PC-9 (cell line): ENCODE results near the gene EIF2B5. TPM values are rescaled to one million over a fixed set of nuclear protein-coding genes. Genes with fewer than 3 reads are reported as not detected.

Experiments used
- BruUV-seq: library from RNA; stranded (reverse); fragments of 400-500 nt; replicated peaks from 2 replicates; lab custom pipeline; 2021; lab: Mats Ljungman, UMichigan
- CTCF ChIA-PET: fragments of 300-600 bp; sonication (Branson Sonifier 250); formaldehyde crosslinking; loops from one replicate; lab custom pipeline; 2022; ENCODE audit warnings: antibody characterized with exemption; lab: Charles Lee
- POLR2A ChIA-PET: fragments of 300-600 bp; sonication (Branson Sonifier 250); formaldehyde crosslinking; loops from one replicate; lab custom pipeline; 2022; ENCODE audit warnings: antibody characterized with exemption; ENCODE audit not compliant: unreplicated experiment; lab: Charles Lee
- DNase-seq, 2 experiments: peaks; one replicate each; pipeline versions ENCODE4 v3.0.0 to v3.0.0-alpha.2; 2015 to 2022; ENCODE audit warnings: mixed read lengths in 1 of 2
- H2AFZ ChIP-seq: fragments of 200-600 bp; sonication (generic); 2 replicates; pipeline ENCODE4 v1.8.1; 2017; ENCODE audit warnings: antibody characterized with exemption
- H3F3A ChIP-seq: fragments of 200-600 bp; sonication (generic); 2 replicates; pipeline ENCODE4 v1.8.1; 2017; ENCODE audit warnings: antibody characterized with exemption, mild to moderate bottlenecking, low read depth; ENCODE audit not compliant: insufficient read depth
- H3K27ac ChIP-seq: fragments of 200-600 bp; sonication (generic); 2 replicates; pipeline ENCODE4 v1.6.1; 2016; ENCODE audit warnings: mixed run types
- H3K27me3 ChIP-seq: fragments of 200-600 bp; sonication (generic); 2 replicates; pipeline ENCODE4 v1.6.1; 2016; ENCODE audit warnings: low read depth, mixed run types; ENCODE audit not compliant: insufficient read depth
- H3K36me3 ChIP-seq: fragments of 200-600 bp; sonication (generic); 2 replicates; pipeline ENCODE4 v1.6.1; 2016; ENCODE audit warnings: low read depth, mixed run types
- H3K4me1 ChIP-seq: fragments of 200-600 bp; sonication (generic); replicated peaks from 2 replicates; pipeline ENCODE4 v1.6.1; 2016; ENCODE audit warnings: mixed run types; ENCODE audit not compliant: insufficient read depth
- H3K4me2 ChIP-seq: fragments of 200-600 bp; sonication (generic); 2 replicates; pipeline ENCODE4 v1.6.1; 2017; ENCODE audit warnings: mixed run types
- H3K4me3 ChIP-seq: fragments of 200-600 bp; sonication (generic); 2 replicates; pipeline ENCODE4 v1.6.1; 2016; ENCODE audit warnings: mixed run types
- H3K79me2 ChIP-seq: fragments of 200-600 bp; sonication (generic); 2 replicates; pipeline ENCODE4 v1.6.1; 2017; ENCODE audit warnings: low read depth, mixed run types
- H3K9me2 ChIP-seq: fragments of 200-600 bp; sonication (generic); 2 replicates; pipeline ENCODE4 v1.8.1; 2017; ENCODE audit warnings: mild to moderate bottlenecking; ENCODE audit not compliant: insufficient read depth
- H3K9me3 ChIP-seq: fragments of 200-600 bp; sonication (generic); 2 replicates; pipeline ENCODE4 v1.8.1; 2016; ENCODE audit warnings: low read depth; ENCODE audit not compliant: insufficient read depth
- H4K20me1 ChIP-seq: fragments of 200-600 bp; sonication (generic); 2 replicates; pipeline ENCODE4 v1.8.1; 2017; ENCODE audit not compliant: insufficient read depth
- CTCF ChIP-seq: fragments of 200-600 bp; sonication (generic); conservative IDR thresholded peaks from 2 replicates; pipeline ENCODE4 v1.6.1; 2017; ENCODE audit warnings: mixed run types, antibody characterized with exemption, mild to moderate bottlenecking, moderate library complexity
- EZH2 ChIP-seq: fragments of 200-600 bp; sonication (generic); IDR thresholded peaks from 2 replicates; pipeline ENCODE4 v1.8.0; 2017; ENCODE audit warnings: antibody characterized with exemption, low read depth
- intact Hi-C: fragments of 100-400 bp; cut with micrococcal nuclease; formaldehyde crosslinking; loops from one replicate; pipeline ENCODE4 v1.10.0; 2022; ENCODE audit not compliant: unreplicated experiment
- total RNA-seq: library from RNA; stranded (reverse); gene quantifications from 2 replicates; pipeline ENCODE4 v1.2.3, GENCODE V29; 2021

EIF2B5 gene
- total RNA-seq, 1 experiment from 2014 or later = 54.1 TPM

- H3K27ac ChIP-seq = peak within 1 kb of the TSS; percentile 63
- intact Hi-C loops = loop anchor here (1.0 kb wide), 2 partner anchors 20 to 260 kb away; partner anchors contain the start of gene EIF2B5
- H2AFZ ChIP-seq = peak within 1 kb of the TSS; percentile 91
- peaks cover 26% of the 10 kb centered on the region for H3F3A ChIP-seq
- TF ChIP-seq EZH2 (no peak), CTCF (no peak)
- no peaks in the 10 kb centered on the region for H3K27me3 ChIP-seq
- H3K79me2 ChIP-seq = peaks cover 52% of the 10 kb centered on the region
- no peaks in the 10 kb centered on the region for H3K9me3 ChIP-seq
- no TSS peak for BruUV-seq
- DNase-seq = peak in 1 of 2 experiments; percentile 84
- ChIA-PET POLR2A (interaction anchor here (0.7 to 1.0 kb wide), 2 partner anchors 19 to 22 kb away, joined by 13 to 28 read pairs; no protein-coding TSS in a partner anchor), CTCF (interaction anchor here (0.7 to 1.0 kb wide), 4 partner anchors 34 to 260 kb away, joined by 3 to 6 read pairs (median 3); no protein-coding TSS in a partner anchor)
- H3K4me1 ChIP-seq = peaks cover 26% of the 10 kb centered on the region
- peaks cover 28% of the 10 kb centered on the region for H4K20me1 ChIP-seq
- H3K9me2 ChIP-seq = no peaks in the 10 kb centered on the region
- H3K4me3 ChIP-seq = peak within 1 kb of the TSS; percentile 97
- H3K36me3 ChIP-seq = 0 out of 2 replicates have a peak, but pooled peaks cover under 1% of the 10 kb centered on the region
- H3K4me2 ChIP-seq = peak within 1 kb of the TSS; percentile 99
Measured at GRCh38 chr3:184154885-184155643, 19.9 kb downstream of the EIF2B5 start, which contains the start of gene DVL3. DVL3 (plus strand) TSS chr3:184155377; CDS start chr3:184155636, 259 bp downstream.

- Histone ChIP-seq H3K27ac (peak overlapping the region; percentile 50), H3K9me2 (no peaks in the 10 kb centered on the region), H3K4me1 (peaks cover 26% of the 10 kb centered on the region), H4K20me1 (peaks cover 35% of the 10 kb centered on the region), H2AFZ (peak overlapping the region; percentile 91), H3F3A (peaks cover 25% of the 10 kb centered on the region), H3K9me3 (no peaks in the 10 kb centered on the region), H3K27me3 (no peaks in the 10 kb centered on the region), H3K36me3 (0 out of 2 replicates have a peak, but pooled peaks cover 5% of the 10 kb centered on the region), H3K4me2 (peak overlapping the region; percentile 99), H3K79me2 (peaks cover 60% of the 10 kb centered on the region), H3K4me3 (peak overlapping the region; percentile 97)
- BruUV-seq = TSS peak; percentile 36
- DNase-seq = no peak
- TF ChIP-seq CTCF (no peak), EZH2 (no peak)
- ChIA-PET CTCF (interaction anchor here (0.7 to 1.0 kb wide), 5 partner anchors 35 to 260 kb away, joined by 3 to 6 read pairs (median 3); no protein-coding TSS in a partner anchor), POLR2A (interaction anchor here (0.5 to 1.0 kb wide), 2 partner anchors 18 to 20 kb away, joined by 6 to 13 read pairs; no protein-coding TSS in a partner anchor)
- intact Hi-C loops = loop anchor here (1.0 kb wide), 3 partner anchors 18 to 261 kb away; partner anchors contain the start of genes AP2M1 and EIF2B5
Measured at GRCh38 chr3:184155644-184156521, 20.7 kb downstream of the EIF2B5 start.
